PFSK-1 (cell line): Measurements from ENCODE around the gene ZFP36L1.

Source experiments
- FOXP2 ChIP-seq: optimal IDR thresholded peaks from 2 replicates; pipeline ENCODE3; 2011; ENCODE audit warnings: borderline replicate concordance, control low read depth, inconsistent platforms; ENCODE audit not compliant: insufficient read depth; ENCODE audit errors: extremely low read length, extremely low read depth
- POLR2AphosphoS5 ChIP-seq: IDR thresholded peaks from 2 replicates; pipeline ENCODE4 v1.6.1; 2012; ENCODE audit warnings: low read depth, mild to moderate bottlenecking, control low read depth, low read length, moderate library complexity
- REST ChIP-seq, 2 experiments: IDR thresholded peaks; 2 replicates each; pipeline versions ENCODE4 v1.6.1 to v1.8.0; 2011 to 2012; ENCODE audit warnings: low read depth in 2 of 2, low read length in 2 of 2, control low read depth in 1 of 2, inconsistent platforms in 1 of 2, mild to moderate bottlenecking in 1 of 2, moderate library complexity in 1 of 2; ENCODE audit not compliant: insufficient read depth in 1 of 2
- SIN3A ChIP-seq: IDR thresholded peaks from 2 replicates; pipeline ENCODE4 v1.6.1; 2012; ENCODE audit warnings: mild to moderate bottlenecking, low read length, moderate library complexity, borderline replicate concordance; ENCODE audit not compliant: insufficient read depth
- TAF1 ChIP-seq: IDR thresholded peaks from 2 replicates; pipeline ENCODE4 v1.6.1; 2012; ENCODE audit warnings: low read length, control low read depth, borderline replicate concordance; ENCODE audit not compliant: insufficient read depth

The ZFP36L1 gene

DNA sequence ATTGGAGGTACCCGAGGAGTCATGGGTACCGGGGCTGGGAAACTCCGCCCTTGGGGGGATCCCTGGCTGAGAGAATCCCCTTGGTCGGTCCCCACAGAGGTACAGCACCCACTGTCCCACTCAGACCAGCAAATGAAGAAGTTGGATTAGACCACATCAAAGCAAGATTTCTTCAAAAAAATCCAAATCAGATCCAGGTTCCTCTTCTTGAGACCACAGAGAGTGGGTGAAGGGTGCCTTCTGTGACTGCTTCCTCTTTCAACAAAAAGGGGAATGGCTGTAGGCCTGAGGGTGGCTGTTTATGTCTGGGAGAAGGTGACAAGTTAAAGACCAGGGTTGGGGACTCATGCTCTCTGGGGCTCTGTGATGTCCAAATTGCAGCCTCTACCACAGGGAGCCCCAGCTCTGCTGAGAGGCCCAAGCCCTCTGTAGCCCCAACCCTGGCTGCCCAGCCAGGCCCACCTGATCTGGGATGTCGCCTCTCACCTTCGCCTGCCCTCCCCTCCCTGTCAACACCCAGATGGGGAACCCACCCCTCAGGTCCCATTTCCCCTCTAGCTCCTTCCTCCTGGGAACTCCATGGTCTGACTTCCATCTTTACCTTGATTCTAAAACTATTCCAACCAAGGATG is 50.9 kb downstream of the ZFP36L1 start:
- no peak for TF ChIP-seq TAF1
- TF ChIP-seq REST (IDR thresholded peaks at IDR 0.05; ENCODE audit: insufficient read depth in 1 of 2, low read depth in 2 of 2, low read length in 2 of 2): no peak
- no peak for TF ChIP-seq SIN3A
- no peak for TF ChIP-seq FOXP2
- no peak for TF ChIP-seq POLR2AphosphoS5

GRCh38 chr14:68741477-68741791 is 51.4 kb downstream of the ZFP36L1 start:
- TF ChIP-seq FOXP2 (no peak), TAF1 (no peak), REST (IDR thresholded peaks at IDR 0.05; ENCODE audit: insufficient read depth in 1 of 2, low read depth in 2 of 2, low read length in 2 of 2) (no peak), SIN3A (no peak), POLR2AphosphoS5 (no peak)

- no peak for TF ChIP-seq FOXP2
- TF ChIP-seq POLR2AphosphoS5: no peak
- TF ChIP-seq TAF1: no peak
- TF ChIP-seq REST (IDR thresholded peaks at IDR 0.05; ENCODE audit: insufficient read depth in 1 of 2, low read depth in 2 of 2, low read length in 2 of 2): no peak
- no peak for TF ChIP-seq SIN3A
Measured at GRCh38 chr14:68740788-68741476, 51.9 kb downstream of the ZFP36L1 start.

- TF ChIP-seq TAF1: no peak
- TF ChIP-seq SIN3A: no peak
- no peak for TF ChIP-seq POLR2AphosphoS5
- TF ChIP-seq FOXP2: no peak
- no peak for TF ChIP-seq REST (IDR thresholded peaks at IDR 0.05; ENCODE audit: insufficient read depth in 1 of 2, low read depth in 2 of 2, low read length in 2 of 2)
Measured at GRCh38 chr14:68739701-68740100, 53.2 kb downstream of the ZFP36L1 start.
